Eye (tissue), 1 donor: ENCODE data around the gene CST11.

Experiments
- DNase-seq: peaks from one replicate; pipeline ENCODE4 v3.0.0-alpha.2; 2015

Gene CST11

DNA sequence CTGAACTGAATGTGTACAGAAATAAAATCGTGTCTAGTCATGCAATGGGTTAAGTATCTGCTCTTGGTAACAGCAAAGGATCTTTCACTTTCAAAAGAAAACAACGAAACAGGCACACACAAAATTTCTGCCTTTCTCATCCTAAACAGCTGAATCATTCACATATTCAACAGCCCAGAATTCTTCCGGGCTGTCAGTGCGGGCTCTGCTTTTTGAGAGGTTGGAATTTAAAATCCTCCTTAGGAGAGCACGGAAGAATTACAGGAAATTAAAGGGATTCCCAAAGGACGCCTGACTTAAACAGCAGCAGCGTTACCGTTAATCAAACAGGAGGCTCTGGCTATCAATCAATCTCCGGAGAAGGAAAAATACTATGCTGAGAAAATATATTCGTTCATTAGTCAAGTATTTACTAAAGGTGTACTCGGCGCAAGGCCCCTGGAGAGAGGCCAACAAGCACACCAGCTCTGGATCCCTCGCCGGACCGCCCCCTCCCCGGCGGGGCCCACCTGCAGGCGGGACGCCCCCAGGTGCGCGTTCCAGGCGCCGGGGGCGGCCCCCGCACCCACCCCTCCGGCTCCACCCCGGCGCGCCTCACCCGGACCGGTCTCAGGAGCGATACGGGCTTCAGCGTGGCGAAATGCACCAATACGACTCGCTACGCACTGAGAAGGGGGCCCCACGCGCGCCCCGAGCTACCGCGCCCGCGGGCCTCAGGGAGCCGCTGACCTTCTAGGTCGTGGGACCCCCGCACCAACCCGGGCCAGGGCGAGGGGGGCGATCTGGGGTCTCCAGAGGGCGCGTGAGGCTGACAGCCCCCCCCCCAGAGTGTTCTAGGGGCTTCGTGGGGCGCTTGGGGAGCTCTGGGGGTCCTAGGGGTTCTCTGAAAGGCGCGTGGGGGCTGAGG lies 32.4 kb downstream of the CST11 start:
- peak; percentile 53 for DNase-seq

DNA sequence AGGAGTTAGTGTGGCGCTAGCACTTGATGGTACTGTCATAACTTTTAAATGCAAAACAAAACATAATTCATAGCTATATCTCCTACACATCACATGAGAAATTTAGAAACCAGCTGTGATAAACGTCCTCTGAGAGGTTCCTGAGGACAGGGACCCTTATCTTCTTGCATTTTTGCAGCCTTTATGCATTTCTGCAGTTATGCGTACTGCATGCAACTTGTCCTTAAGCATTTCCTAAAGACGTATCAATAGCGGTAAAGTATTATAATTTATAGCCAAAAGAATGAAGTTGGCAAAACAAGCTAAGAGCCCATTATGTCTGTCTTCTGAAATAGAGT lies 33.0 kb downstream of the CST11 start:
- DNase-seq, result no peak

DNA sequence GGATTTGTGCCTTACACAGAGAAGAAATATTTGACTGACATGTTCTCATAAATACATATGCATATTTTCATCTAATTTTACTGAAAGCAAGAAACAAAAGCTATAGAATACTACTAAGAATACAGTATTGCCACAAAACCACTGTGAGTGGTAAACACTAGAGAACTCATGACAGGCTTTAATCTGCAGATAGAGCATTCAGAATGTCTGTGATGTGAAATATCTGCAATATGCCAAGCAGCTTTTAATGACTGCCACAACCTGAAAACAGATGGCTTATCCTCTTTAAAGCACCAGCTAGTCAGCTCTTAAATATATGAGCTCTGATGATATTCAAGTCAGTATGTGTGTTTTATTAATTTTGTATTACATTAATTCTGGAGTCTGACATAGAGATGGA lies 34.8 kb downstream of the CST11 start:
- no peak for DNase-seq

DNA sequence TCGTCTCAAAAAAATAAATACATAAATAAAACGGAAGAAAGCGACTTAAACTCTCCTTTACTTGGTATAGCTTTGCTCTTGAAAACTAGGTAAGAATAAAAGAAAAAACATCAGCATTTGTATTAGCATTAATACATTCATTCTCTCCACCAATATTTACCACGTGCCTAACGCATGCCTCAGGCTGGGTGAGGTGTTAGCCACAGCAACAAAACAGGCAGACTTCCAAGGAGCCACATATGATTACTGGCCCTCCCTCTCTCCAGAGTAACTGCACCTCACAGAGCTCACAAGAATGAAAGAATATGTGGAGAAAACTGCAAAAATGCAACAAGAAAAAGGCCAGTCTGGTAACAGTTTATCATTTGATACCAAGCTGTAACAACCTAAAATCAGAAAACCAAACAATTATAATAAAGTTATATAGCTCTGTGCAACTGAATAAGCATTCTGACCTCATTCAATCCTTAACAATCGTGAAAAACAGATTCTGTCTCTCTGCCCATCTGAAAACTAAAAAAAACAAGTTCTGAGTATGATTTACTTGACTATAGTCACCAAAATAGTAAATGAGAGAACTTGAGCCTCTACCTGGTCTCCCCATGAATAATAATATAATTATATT lies 36.6 kb downstream of the CST11 start:
- DNase-seq, result no peak

DNA sequence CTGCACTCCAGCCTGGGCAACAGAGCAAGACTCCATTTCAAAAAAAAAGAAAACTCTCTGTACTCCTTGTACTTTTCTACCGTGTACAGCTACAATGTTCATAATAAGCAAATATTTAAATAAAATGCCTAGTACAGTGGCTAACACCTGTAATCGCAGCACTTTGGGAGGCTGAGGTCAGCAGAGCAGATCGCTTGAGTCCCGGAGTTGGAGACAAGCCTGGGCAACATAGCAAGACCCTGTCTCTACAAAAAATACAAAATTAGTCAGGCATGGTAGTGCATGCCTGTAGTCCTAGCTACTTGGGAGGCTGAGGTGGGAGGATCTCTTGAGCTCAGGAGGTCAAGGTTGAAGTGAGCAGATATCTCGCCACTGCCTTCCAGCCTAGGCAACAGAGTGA lies 37.1 kb downstream of the CST11 start:
- no peak for DNase-seq

DNA sequence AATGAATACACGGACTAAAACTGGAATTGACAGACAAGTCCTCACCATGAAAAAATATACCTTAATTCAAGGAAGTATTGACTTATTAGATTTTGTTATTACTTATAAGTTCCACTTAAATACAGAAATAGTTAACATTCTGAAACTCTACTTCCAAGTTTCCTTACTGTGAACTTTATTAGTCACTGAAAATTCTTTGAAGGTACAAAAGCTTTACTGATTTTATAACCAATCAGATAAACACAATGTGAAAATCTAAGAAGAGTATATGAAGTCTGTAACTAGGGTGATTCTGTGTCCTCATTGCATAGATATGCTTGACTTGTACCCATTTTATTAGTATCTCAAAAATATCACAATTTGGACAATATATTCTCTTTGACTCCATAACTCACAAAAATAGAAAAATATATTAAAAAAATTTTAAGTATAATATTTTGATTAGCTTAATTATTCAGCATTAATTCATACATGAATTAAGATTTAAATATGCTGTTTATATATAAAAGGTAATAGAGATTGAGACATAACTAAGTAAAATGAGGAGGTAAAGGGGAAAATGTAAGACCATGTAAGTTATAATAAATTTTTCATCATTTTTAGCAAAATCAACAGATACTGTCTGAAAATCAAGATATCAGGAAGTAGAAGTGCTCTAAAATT lies 38.0 kb downstream of the CST11 start:
- DNase-seq, result no peak

DNA sequence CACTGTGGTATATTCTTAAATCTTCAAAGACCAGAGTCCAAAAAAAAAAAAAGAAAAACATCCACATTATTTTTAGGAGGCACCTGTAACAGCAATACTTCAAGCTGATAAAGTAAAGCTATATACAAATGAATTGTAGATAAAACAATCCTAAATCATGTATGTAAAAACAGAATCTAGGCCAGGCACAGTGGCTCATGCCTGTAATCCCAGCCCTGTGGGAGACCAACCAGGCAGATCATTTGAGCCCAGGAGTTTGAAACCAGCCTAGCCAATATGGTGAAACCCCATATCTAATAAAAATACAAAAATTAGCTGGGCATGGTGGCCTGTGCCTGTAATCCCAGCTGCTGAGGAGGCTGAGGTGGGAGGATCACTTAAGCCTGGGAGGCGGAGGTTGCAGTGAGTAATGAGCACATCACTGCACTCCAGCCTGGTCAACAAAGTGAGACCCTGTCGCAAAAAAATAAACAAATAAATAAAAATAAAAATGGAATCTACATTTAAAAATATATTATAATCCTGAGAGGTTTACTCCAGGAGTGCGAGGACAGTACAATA lies 38.7 kb downstream of the CST11 start:
- no peak for DNase-seq

DNA sequence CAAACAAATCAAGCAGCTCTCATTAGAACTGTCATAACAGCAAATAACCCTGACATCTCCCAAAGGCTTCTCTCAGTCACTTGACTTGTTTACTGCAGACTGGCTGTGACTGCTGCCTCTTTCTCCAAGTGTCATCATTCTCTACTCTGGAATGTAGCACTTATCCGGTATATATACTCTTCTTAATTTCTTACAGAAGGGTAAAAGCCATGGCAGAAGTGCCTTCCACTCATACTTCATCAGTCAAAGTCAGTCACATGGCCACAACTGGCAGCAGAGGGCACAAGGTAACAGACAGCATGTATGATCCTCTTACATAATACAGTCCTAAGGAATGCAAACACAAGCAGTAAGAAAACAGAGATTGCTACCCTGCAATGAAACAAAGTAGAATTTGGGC lies 40.6 kb downstream of the CST11 start:
- DNase-seq, result peak; percentile 10

DNA sequence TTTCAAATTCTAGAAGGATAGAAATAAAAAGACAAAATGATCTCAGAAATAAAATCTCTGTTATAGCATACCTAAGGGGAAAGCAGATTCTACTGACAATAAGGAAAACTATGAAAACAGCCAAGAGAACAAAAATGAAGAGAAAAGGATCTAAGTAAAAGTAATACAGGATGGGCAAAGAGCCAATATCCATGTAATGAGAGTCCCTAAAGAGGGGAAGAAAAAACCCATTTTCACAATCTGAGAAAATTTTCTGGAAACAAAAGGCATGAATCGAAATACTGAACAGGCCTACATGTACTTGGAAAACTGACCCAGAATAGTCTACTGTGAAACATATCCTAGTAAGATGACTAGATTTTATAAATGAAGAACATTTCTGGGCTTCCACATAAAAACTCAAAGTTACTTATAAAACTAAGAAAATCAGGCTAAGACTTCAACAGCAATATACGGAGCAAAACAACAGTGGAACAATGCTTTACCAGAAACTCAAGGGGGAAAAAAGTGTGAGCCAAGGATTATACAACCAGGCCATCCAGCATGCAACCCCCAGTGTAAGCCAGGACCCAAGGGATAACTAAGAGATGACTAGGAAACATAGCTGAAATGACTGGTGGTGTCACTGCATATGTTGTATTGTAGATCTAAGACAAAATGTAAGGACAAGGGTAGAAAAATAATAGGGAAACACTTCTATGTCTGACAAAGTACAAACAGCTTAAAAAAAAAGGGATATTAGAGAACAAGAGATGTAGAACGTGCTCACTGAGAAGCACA lies 41.6 kb downstream of the CST11 start:
- peak; percentile 5 for DNase-seq

DNA sequence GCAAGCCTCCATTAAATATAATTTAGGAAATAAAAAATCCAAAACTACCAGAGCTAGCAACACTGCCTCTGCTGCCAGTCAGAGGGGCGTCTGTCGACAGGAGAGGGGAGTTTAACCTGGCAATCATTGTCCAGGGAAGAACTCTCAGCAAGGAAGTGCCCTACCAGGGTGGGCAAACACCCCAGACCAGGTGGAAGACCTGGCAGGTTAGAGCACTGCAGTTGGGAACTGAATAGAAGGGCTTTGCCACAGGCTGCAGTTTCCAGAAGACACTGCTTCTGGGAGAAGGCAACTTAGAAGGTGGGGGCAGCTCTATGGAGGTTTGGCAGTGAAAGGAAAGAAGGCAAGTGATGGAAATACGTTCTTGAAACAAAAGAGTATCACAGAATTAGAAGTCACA lies 42.9 kb downstream of the CST11 start:
- DNase-seq, result no peak

DNA sequence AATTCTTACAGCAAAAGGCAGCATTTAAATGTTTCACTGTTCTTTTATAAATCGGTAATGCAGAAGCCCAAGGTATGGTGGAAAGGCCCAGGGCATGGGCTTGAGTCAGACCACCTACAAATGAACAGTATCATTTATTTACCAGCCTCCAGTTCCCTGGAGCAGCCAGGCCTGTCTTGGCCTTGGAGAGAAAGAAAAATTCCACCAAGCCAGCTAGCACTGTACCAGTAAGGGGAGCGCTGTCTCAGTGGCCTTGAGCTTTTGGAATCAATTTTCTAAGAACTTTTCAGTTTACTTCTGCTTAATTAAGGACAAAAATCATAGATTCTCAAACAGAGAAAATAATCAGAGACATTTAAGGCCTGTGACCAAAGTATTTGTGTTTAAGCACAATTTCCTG lies 43.7 kb downstream of the CST11 start:
- no peak for DNase-seq

DNA sequence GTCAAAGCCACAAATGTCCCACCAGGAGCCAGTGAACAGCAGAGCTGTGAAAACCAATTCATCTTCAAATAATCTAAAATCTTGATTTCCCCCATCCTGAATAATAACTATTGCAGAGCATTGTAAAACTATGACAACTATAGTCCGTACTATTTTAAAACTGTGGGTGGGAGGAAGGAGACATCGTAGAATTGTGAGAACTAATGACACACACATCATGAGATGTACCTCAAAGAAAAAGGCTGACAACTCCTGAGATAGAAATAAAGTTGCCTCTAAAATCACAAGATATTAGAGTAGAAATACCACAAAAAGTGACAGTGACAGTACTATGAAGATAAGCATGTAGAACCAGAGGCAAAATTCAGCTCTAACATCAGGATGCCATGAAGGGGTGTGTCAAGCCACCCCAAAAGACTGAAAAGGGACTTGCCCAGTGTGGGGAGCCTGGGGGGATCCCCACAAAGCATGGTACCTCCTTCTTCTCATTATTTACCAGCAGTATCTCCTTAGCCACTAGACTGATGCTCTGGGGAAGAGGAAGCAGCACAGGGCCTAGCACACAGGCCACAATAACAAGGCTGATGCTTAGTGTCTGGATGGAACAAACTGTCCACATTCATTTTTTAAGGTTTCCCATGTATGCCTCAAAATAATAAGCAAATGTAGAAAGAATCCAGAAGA lies 44.8 kb downstream of the CST11 start:
- DNase-seq, result no peak

DNA sequence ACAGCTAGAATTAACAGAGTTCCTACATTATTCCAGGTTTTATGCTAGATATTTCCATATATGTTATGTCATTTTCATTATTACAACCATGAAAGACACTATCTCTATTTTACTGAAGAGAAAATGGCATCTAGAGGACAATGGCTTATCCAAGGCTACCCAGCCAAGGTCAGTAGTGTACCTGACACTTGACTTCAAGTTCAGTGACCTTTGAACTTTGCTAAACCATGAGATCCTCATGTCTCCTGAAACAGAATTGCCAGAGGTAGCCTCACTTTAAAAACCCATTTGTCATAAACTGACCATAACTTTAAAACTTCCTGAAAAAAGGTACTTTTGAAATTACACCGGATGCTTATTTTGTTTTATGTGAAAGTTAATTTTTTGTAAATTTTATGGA lies 45.8 kb downstream of the CST11 start:
- no peak for DNase-seq

DNA sequence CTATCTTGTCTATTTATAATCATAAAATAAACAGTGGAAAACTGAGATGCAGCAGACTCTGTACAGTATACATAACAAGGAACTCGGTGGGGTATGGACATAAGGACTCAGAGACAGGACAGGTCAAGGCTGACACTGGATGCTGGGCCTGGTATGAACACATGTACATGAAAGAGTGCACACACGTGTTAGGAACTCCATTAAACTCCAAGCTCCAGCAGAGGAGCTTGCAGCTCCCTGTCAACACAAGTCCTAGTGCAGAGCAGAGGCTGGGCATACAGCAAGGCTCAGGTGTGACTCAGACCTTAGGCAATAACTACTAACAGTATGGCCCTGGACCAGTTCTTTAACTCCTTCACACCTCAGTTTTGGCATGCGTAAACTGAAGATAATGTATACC lies 48.5 kb downstream of the CST11 start:
- no peak for DNase-seq

DNA sequence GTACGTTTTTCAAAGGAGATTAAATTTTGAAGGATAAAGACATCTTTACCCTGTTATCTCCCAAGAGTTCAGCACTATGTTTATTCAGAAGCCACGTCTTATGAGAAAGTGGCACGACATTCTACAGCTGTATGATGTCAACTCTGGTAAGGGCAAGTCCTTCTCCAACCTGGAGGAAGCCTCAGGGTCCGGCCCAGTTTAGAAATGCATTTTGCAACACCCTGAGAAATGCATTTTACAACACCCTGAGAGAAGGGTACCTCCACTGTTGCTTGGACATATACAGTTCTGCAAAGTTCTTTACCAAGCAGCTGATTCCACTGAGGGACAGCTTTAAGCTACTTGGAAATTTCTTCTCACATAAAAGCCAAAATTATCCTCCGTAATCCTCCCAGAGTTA lies 48.9 kb downstream of the CST11 start:
- DNase-seq, result no peak

DNA sequence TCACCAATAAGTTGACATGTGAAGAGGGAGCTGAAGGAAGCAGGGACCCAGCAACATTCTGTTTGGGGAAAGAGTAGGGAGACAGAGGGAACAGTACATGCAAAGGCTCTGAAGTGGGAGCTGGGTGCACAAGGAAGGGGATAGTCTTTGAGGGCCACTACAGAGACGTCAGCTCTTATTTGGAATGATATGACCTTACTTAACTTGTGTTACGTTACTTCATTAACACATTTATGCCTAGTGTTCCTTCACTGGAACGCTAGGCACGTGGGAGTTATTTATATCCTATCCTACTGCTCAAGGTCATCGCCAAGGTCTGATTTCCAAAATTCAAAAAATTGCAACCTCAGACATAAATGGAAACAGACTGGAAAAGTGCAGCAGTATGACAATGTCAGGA lies 51.6 kb downstream of the CST11 start:
- no peak for DNase-seq
